Hypothalamus (tissue), 51 donors: ENCODE results near the gene RELCH.
A peak's percentile ranks its signal among the peaks of the same experiment; 100 is the strongest.

Experiments
- DNase-seq, 51 donors: peaks; one replicate each; lab custom pipeline; 2025; lab: John Stamatoyannopoulos, UW

Gene RELCH

GRCh38 chr18:62335494-62335893, 148.4 kb downstream of the RELCH start:
- DNase-seq, result no peak

GRCh38 chr18:62336618-62337017, 149.6 kb downstream of the RELCH start:
- DNase-seq, result no peak

- no peak for DNase-seq
These were observed 150.3 kb downstream of the RELCH start for GRCh38 chr18:62337336-62337735.

GRCh38 chr18:62338446-62339105, 151.5 kb downstream of the RELCH start:
- no peak for DNase-seq

GRCh38 chr18:62339106-62339988, 152.3 kb downstream of the RELCH start:
- DNase-seq, result peak in 1 of 51 donors; percentile 17

GRCh38 chr18:62340996-62341395, 153.9 kb downstream of the RELCH start:
- no peak for DNase-seq

- DNase-seq, result peak in 1 of 51 donors; percentile 5
These were observed 154.4 kb downstream of the RELCH start for GRCh38 chr18:62341473-62341872.

GRCh38 chr18:62342884-62343283, 155.8 kb downstream of the RELCH start:
- no peak for DNase-seq

GRCh38 chr18:62343316-62343715, 156.3 kb downstream of the RELCH start:
- DNase-seq, result no peak

- no peak for DNase-seq
These were observed 158.9 kb downstream of the RELCH start for GRCh38 chr18:62345909-62346308.

GRCh38 chr18:62346333-62347088, 159.5 kb downstream of the RELCH start:
- DNase-seq, result no peak

- no peak for DNase-seq
These were observed 160.0 kb downstream of the RELCH start for GRCh38 chr18:62347089-62347506.

- no peak for DNase-seq
These were observed 161.4 kb downstream of the RELCH start for GRCh38 chr18:62348474-62348873.

- no peak for DNase-seq
These were observed 166.1 kb downstream of the RELCH start for GRCh38 chr18:62353170-62353569.

- no peak for DNase-seq
These were observed 167.1 kb downstream of the RELCH start for GRCh38 chr18:62354151-62354550.

- DNase-seq, result no peak
These were observed 170.1 kb downstream of the RELCH start for GRCh38 chr18:62357079-62357719.
